ENCODE data around the gene TRMT2A. TPM values are rescaled to one million over a fixed set of nuclear protein-coding genes. Genes with fewer than 3 reads are reported as not detected.

Gene TRMT2A
- polyA plus RNA-seq, 1 of the 3 experiments (the other 2 are of a cell fraction), result 54.6 TPM

DNA sequence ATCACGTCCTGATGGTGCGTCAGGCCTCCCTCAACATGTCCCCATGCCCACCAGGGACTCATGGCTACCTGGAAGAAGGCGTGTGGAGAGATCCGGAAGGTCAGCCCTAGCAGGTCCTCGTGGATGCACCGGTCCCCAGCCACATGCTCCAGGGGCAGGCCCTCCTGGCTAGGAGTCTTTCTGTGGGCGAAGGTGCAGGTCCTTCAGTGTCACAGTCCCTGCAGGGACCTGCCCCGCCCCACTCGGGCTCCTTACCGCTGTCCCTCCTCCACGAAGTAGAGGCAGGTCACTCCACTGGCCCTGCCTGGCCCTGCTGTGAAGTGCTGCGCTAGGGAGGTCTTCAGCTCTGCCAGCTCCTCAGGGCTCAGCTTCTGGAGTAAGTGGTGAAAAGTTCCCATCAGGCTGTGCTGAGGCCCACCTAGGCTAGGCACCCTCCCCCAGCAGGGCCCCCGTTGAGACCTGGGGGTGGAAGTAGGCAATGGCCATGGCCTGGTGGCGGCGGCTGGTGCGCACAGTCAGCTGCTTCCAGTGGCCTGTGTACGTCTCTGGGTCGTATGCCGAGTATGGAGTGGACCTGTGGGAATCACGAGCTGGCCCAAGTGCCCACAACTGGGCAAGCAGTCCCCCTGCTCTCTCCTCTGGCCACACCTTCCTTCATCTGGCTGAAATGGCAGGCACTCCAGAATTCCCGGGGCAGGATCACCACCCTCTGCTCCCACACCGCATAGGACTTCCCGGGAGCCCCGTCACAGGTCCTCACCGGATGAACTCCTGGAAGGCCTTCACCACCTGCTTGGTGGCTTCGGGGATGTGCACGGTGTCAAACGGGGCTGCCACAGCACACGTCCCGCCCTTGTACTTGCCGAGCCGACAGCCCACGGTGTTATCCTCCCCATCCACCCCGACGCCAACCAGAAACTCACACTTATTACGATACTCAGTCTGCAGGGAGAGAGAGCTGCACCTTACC is 2.2 kb downstream of the TRMT2A start:
- WGBS (ENCODE audit: low lambda C conversion rate), result 93% methylated on average over 28 of the region's 36 CpGs

DNA sequence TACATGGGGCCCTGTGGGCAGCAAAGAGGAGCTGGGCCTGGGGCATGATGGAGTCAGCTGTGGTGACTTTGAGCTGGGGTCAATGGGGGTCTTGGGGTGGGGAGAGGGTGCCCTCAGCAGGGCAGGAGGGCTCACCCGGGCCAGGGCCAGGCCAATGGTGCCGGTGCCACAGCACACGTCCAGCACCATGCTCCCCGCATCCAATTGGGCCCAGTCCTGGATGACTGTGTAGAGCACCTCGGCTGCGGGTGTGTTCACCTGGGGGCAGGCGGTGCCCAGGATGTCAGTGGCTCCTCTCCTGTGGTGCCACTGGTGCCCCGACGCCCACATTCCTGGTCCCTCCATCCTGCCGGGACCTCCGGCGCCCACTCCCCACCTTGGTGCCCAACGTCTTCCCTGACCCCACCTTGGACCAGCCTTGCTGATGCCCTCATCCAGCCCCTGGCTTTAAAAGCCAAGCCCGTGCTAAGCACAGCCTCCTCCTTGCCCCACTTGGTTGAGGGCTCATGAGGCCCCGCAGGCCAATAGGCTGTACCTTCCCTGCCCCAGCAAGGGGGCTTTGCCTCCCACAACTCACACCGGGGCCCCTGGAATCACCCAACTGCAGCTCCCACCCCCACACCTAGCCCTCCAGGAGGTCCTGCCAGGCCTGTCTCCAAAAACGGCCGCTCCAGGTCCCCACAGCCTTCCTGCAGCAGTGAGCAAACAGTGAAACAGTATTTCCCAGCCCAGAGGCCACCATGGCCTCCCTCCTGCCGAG is 3.3 kb downstream of the TRMT2A start:
- WGBS (ENCODE audit: low lambda C conversion rate), result 98% methylated on average over 13 of the region's 19 CpGs
- H3K9ac ChIP-seq, result no peak overlapping the region
- no peaks in the 10 kb centered on the region for H3K27me3 ChIP-seq (ENCODE audit: insufficient read depth)
- DNase-seq, result no peak
- peaks cover 10 to 19% of the 10 kb centered on the region in 2 experiments; a peak in 3 of 4 replicates for H3K4me1 ChIP-seq (ENCODE audit: control insufficient read depth in 1 of 2, insufficient read depth in 2 of 2, low read depth in 1 of 2, low read length in 1 of 2)
- H4K20me1 ChIP-seq (ENCODE audit: insufficient read depth), result 0 out of 2 replicates have a peak, but pooled peaks cover 8% of the 10 kb centered on the region
- H3K36me3 ChIP-seq (replicated peaks in 1 of 2; ENCODE audit: control insufficient read depth in 1 of 2, insufficient read depth in 2 of 2, low read length in 1 of 2), result peaks cover 15 to 67% of the 10 kb centered on the region in 2 experiments
- H3F3A ChIP-seq (replicated peaks; ENCODE audit: insufficient read depth), result peaks cover 16% of the 10 kb centered on the region
- no peaks in the 10 kb centered on the region for H3K9me2 ChIP-seq
- H3K4me2 ChIP-seq, result no peak overlapping the region
- H3K27ac ChIP-seq (ENCODE audit: low read depth in 2 of 2, low read length in 1 of 2), result no peak overlapping the region; a peak in 1 of 4 replicates
- no peak overlapping the region for H2AFZ ChIP-seq (ENCODE audit: low read depth)
- ChIA-PET POLR2A (interaction anchor here (1.7 kb wide), 1 partner anchor 14 kb away, joined by 5 read pairs; no protein-coding TSS in a partner anchor), CTCF (interaction anchor here (0.5 kb wide), 1 partner anchor 206 kb away, joined by 3 read pairs; no protein-coding TSS in a partner anchor)
- H3K9me3 ChIP-seq, result no peaks in the 10 kb centered on the region
- peaks cover 38% of the 10 kb centered on the region for H3K79me2 ChIP-seq (ENCODE audit: insufficient read depth)
- no peak overlapping the region for H3K4me3 ChIP-seq (ENCODE audit: low read depth in 2 of 2, low read length in 1 of 2)
- TF ChIP-seq RFX5 (IDR thresholded peaks at IDR 0.05; ENCODE audit: low read length), result no peak
- TF ChIP-seq SMC3 (IDR thresholded peaks at IDR 0.05; ENCODE audit: low read depth, low read length), result no peak
- no peak for TF ChIP-seq FOSL2 (IDR thresholded peaks at IDR 0.05; ENCODE audit: borderline replicate concordance, low read depth)
- TF ChIP-seq YY1 (IDR thresholded peaks at IDR 0.05; ENCODE audit: low read depth), result no peak
- TF ChIP-seq TEAD4 (IDR thresholded peaks at IDR 0.05; ENCODE audit: borderline replicate concordance, insufficient read depth), result no peak
- TF ChIP-seq, protein P1, sequence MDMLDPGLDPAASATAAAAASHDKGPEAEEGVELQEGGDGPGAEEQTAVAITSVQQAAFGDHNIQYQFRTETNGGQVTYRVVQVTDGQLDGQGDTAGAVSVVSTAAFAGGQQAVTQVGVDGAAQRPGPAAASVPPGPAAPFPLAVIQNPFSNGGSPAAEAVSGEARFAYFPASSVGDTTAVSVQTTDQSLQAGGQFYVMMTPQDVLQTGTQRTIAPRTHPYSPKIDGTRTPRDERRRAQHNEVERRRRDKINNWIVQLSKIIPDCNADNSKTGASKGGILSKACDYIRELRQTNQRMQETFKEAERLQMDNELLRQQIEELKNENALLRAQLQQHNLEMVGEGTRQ (IDR thresholded peaks at IDR 0.05; ENCODE audit: borderline replicate concordance, low read depth, low read length), result no peak
- TF ChIP-seq MXI1 (IDR thresholded peaks at IDR 0.05; ENCODE audit: low read depth, low read length), result no peak
- no peak for TF ChIP-seq TAF1 (IDR thresholded peaks at IDR 0.05; ENCODE audit: borderline replicate concordance, low read depth, low read length)
- TF ChIP-seq NFIC (IDR thresholded peaks at IDR 0.05; ENCODE audit: borderline replicate concordance), result no peak
- no peak for TF ChIP-seq FOXM1 (IDR thresholded peaks at IDR 0.05; ENCODE audit: low read depth)
- no peak for TF ChIP-seq TCF12 (IDR thresholded peaks at IDR 0.05)
- TF ChIP-seq, protein P2, sequence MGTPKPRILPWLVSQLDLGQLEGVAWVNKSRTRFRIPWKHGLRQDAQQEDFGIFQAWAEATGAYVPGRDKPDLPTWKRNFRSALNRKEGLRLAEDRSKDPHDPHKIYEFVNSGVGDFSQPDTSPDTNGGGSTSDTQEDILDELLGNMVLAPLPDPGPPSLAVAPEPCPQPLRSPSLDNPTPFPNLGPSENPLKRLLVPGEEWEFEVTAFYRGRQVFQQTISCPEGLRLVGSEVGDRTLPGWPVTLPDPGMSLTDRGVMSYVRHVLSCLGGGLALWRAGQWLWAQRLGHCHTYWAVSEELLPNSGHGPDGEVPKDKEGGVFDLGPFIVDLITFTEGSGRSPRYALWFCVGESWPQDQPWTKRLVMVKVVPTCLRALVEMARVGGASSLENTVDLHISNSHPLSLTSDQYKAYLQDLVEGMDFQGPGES (IDR thresholded peaks at IDR 0.05; ENCODE audit: low read depth, low read length), result no peak
- TF ChIP-seq EP300 (IDR thresholded peaks at IDR 0.05; ENCODE audit: borderline replicate concordance in 1 of 2, low read depth in 1 of 2, low read length in 1 of 2), result no peak
- TF ChIP-seq, protein P3, sequence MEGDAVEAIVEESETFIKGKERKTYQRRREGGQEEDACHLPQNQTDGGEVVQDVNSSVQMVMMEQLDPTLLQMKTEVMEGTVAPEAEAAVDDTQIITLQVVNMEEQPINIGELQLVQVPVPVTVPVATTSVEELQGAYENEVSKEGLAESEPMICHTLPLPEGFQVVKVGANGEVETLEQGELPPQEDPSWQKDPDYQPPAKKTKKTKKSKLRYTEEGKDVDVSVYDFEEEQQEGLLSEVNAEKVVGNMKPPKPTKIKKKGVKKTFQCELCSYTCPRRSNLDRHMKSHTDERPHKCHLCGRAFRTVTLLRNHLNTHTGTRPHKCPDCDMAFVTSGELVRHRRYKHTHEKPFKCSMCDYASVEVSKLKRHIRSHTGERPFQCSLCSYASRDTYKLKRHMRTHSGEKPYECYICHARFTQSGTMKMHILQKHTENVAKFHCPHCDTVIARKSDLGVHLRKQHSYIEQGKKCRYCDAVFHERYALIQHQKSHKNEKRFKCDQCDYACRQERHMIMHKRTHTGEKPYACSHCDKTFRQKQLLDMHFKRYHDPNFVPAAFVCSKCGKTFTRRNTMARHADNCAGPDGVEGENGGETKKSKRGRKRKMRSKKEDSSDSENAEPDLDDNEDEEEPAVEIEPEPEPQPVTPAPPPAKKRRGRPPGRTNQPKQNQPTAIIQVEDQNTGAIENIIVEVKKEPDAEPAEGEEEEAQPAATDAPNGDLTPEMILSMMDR (IDR thresholded peaks at IDR 0.05), result no peak
- no peak for TF ChIP-seq MEF2A (IDR thresholded peaks at IDR 0.05; ENCODE audit: borderline replicate concordance, low read depth)

More for the DNA sequence above, 2.2 kb downstream of the TRMT2A start:
- Histone ChIP-seq H3K36me3 (replicated peaks in 1 of 2; ENCODE audit: control insufficient read depth in 1 of 2, insufficient read depth in 2 of 2, low read length in 1 of 2) (peaks cover 23 to 65% of the 10 kb centered on the region in 2 experiments), H3F3A (replicated peaks; ENCODE audit: insufficient read depth) (peaks cover 22% of the 10 kb centered on the region), H2AFZ (ENCODE audit: low read depth) (no peak overlapping the region), H3K9me2 (no peaks in the 10 kb centered on the region), H3K4me3 (ENCODE audit: low read depth in 2 of 2, low read length in 1 of 2) (no peak overlapping the region), H3K27ac (ENCODE audit: low read depth in 2 of 2, low read length in 1 of 2) (no peak overlapping the region), H3K9ac (no peak overlapping the region), H3K4me2 (no peak overlapping the region), H3K27me3 (ENCODE audit: insufficient read depth) (no peaks in the 10 kb centered on the region), H3K9me3 (no peaks in the 10 kb centered on the region), H3K4me1 (ENCODE audit: control insufficient read depth in 1 of 2, insufficient read depth in 2 of 2, low read depth in 1 of 2, low read length in 1 of 2) (peaks cover 16 to 23% of the 10 kb centered on the region in 2 experiments; a peak in 3 of 4 replicates), H3K79me2 (ENCODE audit: insufficient read depth) (peaks cover 49% of the 10 kb centered on the region), H4K20me1 (ENCODE audit: insufficient read depth) (0 out of 2 replicates have a peak, but pooled peaks cover 8% of the 10 kb centered on the region)
- CTCF ChIA-PET, result interaction anchor here (1.9 kb wide), 1 partner anchor 101 kb away, joined by 4 read pairs; no protein-coding TSS in a partner anchor
- no peak for TF ChIP-seq FOXM1 (IDR thresholded peaks at IDR 0.05; ENCODE audit: low read depth)
- DNase-seq, result no peak
- POLR2A ChIA-PET, result no interaction called here

All from SK-N-SH (cell line).